Activated CD8-positive, alpha-beta memory T cell treated with anti-CD3 and anti-CD28 coated beads, Interleukin-2, amount 50 U/mL, for 48 hours (primary cell): ENCODE measurements around the gene RASGRF2.

Source experiments
- DNase-seq: peaks from one replicate; pipeline ENCODE4 v3.0.0-alpha.2; 2020

RASGRF2 gene, protein sequence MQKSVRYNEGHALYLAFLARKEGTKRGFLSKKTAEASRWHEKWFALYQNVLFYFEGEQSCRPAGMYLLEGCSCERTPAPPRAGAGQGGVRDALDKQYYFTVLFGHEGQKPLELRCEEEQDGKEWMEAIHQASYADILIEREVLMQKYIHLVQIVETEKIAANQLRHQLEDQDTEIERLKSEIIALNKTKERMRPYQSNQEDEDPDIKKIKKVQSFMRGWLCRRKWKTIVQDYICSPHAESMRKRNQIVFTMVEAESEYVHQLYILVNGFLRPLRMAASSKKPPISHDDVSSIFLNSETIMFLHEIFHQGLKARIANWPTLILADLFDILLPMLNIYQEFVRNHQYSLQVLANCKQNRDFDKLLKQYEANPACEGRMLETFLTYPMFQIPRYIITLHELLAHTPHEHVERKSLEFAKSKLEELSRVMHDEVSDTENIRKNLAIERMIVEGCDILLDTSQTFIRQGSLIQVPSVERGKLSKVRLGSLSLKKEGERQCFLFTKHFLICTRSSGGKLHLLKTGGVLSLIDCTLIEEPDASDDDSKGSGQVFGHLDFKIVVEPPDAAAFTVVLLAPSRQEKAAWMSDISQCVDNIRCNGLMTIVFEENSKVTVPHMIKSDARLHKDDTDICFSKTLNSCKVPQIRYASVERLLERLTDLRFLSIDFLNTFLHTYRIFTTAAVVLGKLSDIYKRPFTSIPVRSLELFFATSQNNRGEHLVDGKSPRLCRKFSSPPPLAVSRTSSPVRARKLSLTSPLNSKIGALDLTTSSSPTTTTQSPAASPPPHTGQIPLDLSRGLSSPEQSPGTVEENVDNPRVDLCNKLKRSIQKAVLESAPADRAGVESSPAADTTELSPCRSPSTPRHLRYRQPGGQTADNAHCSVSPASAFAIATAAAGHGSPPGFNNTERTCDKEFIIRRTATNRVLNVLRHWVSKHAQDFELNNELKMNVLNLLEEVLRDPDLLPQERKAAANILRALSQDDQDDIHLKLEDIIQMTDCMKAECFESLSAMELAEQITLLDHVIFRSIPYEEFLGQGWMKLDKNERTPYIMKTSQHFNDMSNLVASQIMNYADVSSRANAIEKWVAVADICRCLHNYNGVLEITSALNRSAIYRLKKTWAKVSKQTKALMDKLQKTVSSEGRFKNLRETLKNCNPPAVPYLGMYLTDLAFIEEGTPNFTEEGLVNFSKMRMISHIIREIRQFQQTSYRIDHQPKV (N-terminal part only)

DNA sequence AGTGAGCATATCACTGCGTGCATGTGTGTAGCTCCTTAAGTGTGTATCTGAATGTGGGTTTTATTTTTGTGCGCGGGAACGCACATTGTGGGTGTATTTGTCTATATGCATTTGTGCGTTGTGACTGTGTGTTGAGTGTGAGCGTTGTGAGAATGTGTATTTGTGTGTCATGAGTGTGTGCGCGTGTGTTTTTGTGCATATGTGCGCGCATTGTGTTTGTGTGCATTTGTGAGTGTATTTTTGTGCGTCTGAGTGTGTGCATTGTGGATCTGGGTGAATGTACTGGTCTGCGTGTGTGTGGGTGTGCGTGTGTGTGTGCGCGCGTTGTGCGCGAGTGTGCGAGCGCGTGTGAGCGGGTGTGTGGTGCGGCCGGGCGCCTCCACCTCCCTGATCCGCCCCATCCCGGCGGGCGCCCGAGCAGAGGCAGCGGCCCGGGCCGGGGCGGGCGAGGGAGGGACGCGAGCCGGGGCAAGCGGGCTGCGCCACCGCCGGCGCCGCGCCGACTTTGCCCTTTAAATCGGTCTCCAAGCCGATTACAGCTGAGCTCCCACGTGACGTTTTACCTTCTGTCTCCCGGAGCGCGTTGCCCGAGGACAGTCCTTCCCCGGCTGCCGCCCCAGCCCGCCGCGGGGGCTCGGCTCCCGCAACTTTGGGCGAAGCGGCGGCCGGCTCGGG lies at the start of gene RASGRF2:
TSS of gene RASGRF2 (plus strand) at position 596 of the 675 bp plus-strand sequence. CDS start 376 bp downstream, outside the sequence.
- peak; percentile 77 for DNase-seq

DNA sequence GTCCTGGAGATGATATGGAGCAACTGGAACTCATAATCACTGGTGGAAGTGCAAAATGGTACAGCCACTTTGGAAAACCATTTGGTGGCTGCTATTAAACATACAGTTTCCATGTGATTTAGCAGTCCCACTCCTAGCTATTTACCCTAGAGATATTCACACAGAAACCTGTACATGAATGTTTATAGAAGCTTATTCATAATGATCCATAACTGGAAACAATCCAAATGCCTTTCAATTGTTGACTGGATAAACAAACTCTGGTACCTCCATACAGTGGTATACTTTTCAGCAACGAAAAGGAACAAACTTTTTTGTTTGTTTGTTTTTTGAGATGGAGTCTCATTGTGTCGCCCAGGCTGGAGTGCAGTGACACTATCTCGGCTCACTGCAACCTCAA lies 47.7 kb upstream of the RASGRF2 start:
- DNase-seq, result no peak

DNA sequence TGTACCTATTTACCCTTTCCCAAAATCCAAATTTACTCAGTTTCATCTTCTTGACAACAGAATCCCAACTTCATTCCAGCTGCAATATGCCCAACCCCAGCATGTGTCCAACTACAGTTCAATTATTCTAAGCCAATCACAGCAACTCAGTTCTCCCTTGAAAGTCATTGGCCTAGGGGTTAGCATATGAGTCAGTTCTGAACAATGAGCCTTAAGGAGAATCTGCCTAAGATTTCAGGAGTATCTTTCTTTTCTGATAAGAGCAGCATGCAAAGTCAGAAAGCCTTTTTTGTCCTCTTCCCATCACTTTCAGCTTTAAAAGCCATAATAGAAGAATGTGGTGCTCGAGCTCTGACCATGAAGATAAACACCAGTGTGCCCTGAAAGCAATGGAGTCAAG lies 44.4 kb upstream of the RASGRF2 start:
- no peak for DNase-seq

DNA sequence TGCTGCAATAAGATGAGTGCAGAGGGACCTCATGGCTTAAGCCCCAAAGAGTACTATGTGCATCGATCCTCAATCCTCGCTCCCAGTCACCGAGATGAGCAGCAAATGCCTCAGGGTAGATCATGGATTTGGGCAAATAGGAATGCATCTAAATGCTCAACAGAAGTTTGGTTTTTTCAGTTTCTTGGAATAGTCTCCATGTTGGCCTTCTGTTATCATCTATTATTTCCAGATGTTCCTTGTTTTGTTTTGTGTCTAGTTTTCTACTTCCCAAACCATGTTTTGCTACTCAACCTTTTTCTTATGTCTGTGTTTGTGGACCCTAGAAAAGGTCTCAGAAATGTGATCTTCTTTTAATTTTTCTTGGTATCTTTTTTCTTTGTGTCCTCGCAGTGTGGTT lies 43.5 kb upstream of the RASGRF2 start:
- DNase-seq, result no peak

DNA sequence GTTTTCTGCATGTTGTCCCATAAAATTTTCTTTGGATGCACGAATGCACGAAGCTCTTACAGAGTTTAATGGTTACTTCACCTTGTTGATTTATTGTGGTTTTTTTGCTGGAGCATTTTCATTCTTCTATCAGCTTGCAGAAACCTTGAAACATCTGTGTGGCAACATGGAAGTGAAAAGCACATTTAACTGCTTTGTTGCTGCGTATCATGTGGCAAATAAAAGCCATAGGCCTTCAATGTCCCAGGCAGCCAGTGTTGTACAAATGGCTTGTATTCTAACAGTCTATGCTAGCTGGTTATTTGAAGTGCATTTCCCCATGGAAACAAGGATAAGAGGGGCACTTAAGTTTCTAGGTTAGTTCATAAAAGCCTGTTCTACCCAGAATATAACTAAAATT lies 42.5 kb upstream of the RASGRF2 start:
- DNase-seq, result no peak

DNA sequence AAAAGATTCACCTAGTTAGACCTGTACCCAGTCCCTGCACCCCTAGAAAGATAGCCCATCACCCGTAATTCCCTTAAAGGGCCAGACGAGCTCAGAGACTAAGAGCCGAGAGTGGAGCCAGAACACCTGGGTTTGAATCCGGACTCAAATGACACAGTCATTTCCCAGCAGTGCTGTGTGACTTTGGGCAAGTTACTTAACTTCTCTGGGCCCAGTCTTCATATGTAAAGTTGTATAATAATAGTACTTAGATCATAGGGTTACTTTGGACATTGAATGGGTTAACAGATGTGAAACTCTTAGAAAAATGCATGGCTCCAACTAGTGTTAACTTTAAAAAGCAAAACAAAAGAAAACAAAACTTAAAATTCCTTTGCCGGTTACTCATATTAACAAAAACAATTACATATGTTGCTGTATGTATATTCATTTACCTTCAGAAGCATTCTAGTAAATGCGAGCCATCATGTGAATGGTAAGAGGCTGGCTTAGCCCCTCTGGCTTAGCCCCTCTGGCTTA lies 40.4 kb upstream of the RASGRF2 start:
- DNase-seq, result no peak

DNA sequence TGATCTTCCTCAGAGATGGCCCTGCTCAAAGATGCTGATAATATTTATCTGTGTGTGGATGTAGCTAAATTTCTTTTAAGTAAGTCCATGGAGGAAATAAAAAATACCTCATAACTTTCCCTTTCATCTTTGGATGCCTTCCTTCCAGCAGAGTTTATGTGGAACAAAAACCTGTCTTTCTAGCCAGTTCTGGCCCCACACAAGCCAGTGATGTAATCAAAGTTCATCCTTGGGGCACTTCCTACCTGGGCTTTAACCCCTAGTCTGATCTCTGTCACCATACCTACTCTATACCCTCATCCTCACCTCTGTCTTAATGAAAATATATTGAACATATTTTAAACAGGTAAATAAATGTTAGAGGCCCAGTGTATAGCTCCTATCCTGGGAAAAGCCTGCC lies 39.8 kb upstream of the RASGRF2 start:
- DNase-seq, result no peak

DNA sequence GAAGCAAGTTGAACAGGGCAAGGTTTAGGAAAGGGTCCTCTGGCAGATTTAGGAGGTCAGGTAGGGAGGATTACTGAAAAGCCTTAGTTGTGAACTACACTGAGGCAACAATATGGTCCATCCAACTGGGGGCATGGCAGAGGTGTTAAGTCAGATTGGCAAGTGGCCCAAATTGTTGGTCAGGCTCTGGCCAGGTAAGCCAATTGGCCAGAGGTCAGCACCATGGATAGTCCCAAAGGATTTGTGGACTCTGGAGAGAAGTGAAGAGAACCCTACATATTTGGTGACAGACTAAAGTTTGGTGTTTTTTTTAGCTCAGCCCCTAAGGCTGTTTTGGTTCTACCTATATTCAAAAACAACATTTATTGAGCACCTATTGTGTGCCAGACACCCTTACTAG lies 39.1 kb upstream of the RASGRF2 start:
- DNase-seq, result no peak

DNA sequence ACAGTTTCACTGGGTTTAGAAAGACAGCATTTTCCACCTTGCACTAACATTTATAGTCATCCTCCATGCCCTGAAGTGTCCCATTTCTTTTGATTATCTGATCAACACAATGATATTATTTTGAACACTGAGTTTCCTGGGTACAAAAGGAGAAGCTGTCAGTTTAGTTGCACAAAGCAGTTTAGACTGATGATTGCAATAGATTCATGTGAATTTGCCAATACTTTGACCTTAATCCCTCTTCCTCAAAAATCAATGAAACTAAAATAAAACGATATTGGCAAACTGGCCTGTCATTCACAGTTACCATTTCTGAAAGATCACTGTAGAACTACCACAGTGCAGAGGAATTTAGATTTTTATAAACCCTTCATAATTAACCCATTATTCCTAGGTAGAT lies 34.2 kb upstream of the RASGRF2 start:
- DNase-seq, result no peak

DNA sequence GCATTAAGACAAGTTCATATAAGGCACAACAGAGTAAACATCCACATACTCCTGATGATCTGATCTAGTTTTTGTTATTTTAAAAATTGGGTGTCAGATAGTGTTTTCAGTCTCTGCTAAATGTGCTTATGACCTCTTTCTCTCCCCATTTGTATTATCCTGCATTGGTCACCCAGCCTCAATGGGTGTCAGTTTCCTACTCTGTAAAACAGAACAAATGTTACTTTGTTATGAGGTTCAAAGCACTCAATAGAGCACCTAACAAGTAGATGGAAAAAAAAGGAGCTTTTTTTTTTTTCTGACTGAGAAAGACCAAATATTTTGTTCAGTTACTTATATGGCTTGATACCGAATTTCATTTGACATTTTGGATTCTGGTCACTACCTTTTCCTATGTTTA lies 33.6 kb upstream of the RASGRF2 start:
- no peak for DNase-seq

DNA sequence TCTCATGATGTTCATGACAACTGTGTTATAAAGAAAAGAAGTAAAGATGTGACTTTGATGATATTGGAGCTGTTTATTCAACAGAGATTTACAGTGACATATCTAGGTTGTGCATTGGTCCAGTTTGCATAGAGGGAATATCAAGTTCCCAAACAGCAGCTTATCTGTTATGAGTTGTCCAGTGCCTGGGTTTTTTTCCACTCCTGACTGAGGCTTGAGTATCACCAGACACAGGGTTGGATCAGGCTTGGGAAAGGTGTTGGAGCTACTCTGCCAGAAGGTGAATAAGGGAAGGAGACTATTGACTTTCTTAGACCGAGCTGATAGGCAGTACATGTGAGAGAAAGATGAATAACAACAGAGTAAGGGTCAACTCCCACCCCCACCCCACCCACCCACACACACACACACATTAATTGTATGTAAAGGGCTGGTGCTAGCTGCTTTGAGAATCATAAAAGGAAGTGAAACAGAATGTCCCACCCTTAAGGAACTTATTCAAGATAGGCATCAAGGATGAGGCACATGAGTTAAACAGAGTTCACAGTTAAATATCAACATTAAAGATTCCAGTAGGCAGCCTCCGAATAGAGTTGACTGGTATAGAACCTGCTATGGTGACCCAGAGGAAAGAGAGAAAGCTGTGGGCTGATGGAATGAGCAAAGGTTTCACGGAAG lies 33.0 kb upstream of the RASGRF2 start:
- no peak for DNase-seq

DNA sequence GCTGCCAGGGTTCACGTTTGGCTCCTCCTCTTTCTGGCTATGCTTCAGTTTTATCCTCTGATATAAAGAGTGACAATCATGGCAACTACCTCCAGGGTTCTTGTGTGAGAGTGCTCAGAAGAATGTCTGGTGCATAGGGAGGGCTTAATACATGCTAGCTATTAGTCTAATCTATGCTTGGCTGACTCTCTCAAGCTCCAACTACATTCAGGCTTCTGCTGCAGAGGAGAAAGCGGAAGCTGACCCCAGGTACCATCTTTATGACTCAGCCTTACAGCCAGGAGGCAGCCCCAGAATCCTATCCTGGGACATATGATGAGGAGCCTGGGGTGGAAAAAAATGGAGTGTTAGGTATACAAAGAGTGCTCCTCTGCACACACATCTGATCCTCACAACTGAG lies 32.1 kb upstream of the RASGRF2 start:
- DNase-seq, result no peak

DNA sequence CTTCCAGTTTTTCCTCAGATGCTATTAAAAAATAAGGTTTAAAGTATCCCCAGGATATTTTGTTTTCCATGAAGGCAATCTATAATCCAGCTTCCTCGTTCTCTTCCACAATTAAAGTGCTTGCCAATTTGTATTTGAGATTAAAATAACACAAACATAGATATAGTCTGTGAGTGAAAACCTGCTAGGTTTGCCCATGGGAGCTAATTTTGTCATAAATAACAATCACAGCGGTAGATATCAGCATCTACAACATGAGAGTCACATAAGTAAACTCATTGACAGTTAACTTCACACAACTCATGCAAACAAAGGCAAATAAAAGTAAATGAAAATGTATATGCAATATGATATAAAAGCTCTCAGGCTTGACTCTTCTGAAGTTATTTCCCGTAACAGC lies 29.2 kb upstream of the RASGRF2 start:
- DNase-seq, result no peak

DNA sequence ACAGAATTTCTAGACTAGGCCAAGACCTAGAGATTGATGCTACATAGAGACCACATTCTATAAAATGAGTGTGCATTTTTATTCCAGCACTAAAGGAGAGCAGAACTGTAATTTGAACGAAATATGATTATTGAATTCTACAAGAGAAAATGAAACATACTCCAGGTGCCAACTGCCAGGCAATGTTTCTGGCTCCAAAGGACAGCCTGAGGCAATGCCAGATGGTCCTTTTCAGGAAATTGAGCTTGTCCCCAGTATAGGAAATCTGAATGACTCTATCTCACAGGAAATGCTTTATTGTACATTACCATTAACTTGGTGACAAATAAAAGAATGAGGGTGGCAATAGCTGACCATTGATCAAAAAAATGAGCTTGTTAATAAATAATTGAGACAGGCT lies 28.8 kb upstream of the RASGRF2 start:
- DNase-seq, result no peak

DNA sequence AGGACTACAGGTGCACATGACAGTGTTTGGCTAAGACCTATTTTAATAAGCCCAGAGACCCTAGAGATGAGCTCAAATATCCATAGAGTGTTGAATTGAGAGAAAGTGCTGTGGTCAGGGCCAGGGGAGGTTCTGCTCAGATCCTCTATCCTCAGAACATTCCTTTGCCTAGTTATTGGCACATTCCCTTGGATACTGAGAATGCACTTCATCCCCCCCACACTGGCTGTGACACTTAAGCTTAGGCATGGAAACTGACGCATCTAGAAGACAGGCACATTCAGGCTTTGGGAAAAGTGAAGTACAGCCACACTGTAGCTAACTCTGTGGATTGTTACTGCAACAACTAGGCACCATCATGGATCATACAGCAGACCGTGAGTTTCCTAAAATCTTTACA lies 27.1 kb upstream of the RASGRF2 start:
- DNase-seq, result no peak

DNA sequence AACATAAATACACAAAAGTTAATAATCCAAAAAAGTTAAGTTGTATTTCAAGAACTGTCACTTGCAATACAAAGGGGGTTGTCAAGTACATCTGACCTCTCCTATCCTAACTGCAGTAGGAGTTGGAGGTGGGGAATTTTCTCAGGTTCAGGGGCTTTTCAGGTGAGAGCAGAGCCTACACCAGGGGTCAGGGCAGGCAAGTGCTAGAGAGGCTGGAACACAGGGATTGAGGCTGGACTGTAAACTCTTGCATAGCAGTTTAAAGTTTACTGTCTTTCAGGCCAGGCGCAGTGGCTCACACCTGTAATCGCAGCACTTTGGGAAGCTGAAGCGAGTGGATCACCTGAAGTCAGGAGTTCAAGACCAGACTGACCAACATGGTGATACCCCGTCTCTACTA lies 25.4 kb upstream of the RASGRF2 start:
- no peak for DNase-seq

DNA sequence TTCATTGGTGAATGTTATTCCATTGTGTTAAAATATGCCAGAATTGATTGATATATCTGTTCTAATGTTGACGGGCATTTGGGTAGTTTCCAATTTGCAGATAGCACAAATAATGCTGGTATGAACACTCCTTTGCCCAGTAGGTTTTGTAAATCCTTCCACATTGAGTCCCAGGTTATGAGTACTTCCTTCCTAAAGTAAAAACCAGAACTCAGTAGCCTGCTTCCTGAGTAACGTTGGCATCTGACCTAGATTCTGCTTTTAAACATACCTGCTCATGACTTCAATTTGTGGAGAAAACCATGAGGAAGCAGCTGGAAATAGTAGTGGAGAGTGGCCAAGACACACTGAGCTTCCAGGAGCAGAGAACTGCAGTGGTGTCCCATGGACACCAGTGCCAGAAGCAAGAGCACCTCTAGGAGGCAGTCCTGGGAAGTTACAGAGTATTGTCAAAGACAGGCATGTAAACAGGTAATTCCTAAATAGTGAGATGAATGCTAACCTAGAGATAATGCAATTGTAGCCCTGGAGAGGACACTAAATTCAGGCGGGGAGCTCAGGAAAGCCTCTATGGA lies 24.3 kb upstream of the RASGRF2 start:
- no peak for DNase-seq

DNA sequence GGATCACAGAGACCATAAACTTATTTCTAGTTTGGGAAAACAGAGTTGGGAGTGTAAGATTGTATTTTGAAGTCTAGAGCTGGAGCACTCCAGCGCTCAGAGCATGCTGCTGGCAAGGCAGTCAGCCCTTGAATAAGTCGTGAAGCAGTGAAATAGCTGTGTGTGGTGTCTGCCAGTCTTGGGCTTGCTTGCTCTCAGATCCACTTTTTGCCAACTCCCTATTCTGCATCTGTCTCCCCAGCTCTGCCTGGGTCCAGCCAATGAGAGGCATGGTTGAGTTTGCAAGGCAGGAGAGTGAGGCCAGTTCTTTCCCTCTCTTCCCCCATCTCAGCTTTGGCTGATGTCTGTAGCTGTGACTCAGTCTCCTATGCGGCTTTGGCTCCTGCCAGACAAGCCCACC lies 23.3 kb upstream of the RASGRF2 start:
- no peak for DNase-seq

DNA sequence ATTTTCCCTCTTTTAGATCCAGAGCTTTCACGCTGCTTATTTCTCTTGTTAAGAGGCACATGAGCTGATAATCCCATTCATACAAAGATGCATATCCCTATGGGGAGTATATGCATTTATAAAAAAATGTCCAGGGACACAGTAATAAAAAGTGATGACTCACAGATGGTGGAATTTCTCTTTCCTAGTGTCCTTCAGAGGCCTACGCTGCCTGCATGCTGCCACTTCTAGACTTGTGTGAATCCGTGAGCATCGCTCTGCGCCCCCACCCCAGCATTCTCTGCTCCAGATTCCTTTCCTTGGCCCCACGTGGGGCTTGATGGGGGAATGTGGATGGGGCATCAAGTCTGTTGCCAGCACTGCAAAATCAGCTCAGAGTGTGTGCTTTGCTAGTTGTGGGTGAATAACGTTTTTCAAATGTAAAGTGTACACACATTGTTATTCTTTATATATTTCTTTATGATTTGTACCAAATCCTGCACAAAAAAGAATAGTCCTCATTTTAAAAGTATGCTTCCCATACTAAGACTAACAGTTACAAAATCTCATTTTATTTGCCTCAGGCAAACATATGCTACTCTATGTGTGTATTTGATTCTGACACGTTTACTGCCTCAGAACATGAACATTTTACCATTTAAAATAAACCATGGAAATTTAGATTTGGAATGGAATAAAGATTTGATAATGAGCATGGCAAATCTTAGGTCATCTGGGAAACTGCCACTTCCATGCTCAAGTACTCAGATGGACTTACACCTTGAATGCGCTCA lies 22.4 kb upstream of the RASGRF2 start:
- no peak for DNase-seq

DNA sequence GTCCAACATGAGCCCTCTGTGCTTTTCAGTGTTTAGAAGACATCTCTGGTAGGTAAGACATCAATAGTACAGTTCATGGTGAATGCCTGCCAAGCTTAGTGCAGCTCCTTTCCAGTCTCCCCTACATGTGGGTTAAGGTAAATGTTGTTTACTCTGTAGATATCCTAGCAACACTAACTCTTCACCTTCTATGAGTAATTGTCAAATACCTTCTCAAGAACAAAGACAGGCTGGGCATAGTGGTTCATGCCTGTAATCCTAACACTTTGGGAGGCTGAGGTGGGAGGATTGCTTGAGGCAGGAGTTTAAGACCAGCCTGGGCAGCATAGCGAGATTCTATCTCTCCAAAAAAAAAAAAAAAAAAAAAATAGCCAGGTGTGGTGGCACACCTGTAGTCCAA lies 18.7 kb upstream of the RASGRF2 start:
- DNase-seq, result no peak

DNA sequence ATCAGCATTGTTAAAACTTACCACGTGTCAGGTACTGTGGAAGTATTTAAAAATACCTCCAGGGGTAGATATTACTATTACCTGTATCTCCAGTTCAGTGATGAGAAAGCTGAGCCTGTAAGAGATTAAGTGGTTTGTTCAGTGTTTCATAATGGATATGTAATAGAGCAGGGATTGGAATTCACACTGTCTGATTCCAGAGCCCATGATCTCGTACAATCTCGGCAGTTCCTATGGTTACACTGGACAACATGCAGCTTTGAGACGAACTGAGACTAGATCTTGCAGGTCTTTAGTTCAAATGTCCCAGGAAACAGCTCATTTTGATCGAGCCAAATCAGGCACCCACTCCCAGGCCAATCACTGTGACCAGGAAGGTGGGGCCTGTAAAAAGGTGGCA lies 8.8 kb upstream of the RASGRF2 start:
- DNase-seq, result no peak
